Keratinocyte (primary cell): ENCODE data around the gene MGAM2. TPM values are rescaled to one million over a fixed set of nuclear protein-coding genes. Genes with fewer than 3 reads are reported as not detected.

ENCODE experiments used
- DNase-seq: peaks from one replicate; pipeline ENCODE4 v3.0.0-alpha.2; 2011; ENCODE audit warnings: low read depth, missing footprints, low spot score
- FAIRE-seq: peaks from 2 replicates; lab custom pipeline; 2011; peaks lifted over from hg19 to GRCh38; lab: Jason Lieb, UNC
- H2AFZ ChIP-seq: 2 replicates; pipeline ENCODE4 v1.6.0; 2012; ENCODE audit warnings: low read length, control low read depth, inconsistent platforms; ENCODE audit not compliant: control insufficient read depth
- H3K27ac ChIP-seq: 2 replicates; pipeline ENCODE4 v1.5.1; 2011; ENCODE audit warnings: low read length; ENCODE audit not compliant: control insufficient read depth, insufficient read depth
- H3K27me3 ChIP-seq: 3 replicates; pipeline ENCODE4 v1.6.0; 2011; ENCODE audit warnings: low read length; ENCODE audit not compliant: control insufficient read depth, insufficient read depth; ENCODE audit errors: extremely low read depth
- H3K36me3 ChIP-seq, 2 experiments: 2 replicates in 1 of 2; 3 replicates in 1 of 2; pipeline ENCODE4 v1.5.1; 2011; ENCODE audit warnings: low read length in 2 of 2, mild to moderate bottlenecking in 1 of 2; ENCODE audit not compliant: control insufficient read depth in 2 of 2, insufficient read depth in 2 of 2; ENCODE audit errors: extremely low read depth in 1 of 2
- H3K4me1 ChIP-seq: 3 replicates; pipeline ENCODE4 v1.5.1; 2011; ENCODE audit warnings: low read length; ENCODE audit not compliant: control insufficient read depth, insufficient read depth; ENCODE audit errors: extremely low read depth
- H3K4me2 ChIP-seq: 3 replicates; pipeline ENCODE4 v1.6.0; 2011; ENCODE audit warnings: low read depth, low read length; ENCODE audit not compliant: control insufficient read depth, insufficient read depth; ENCODE audit errors: extremely low read depth
- H3K4me3 ChIP-seq, 3 experiments: fragments of 200-600 bp in 1 of 3; sonication (generic) in 1 of 3; 2 replicates in 2 of 3; 3 replicates in 1 of 3; pipeline ENCODE4 v1.5.1; 2011 to 2016; ENCODE audit warnings: low read length in 3 of 3, mild to moderate bottlenecking in 3 of 3, control low read depth in 2 of 3, inconsistent platforms in 1 of 3, low read depth in 1 of 3, mixed read lengths in 1 of 3, mixed run types in 1 of 3, moderate library complexity in 1 of 3; ENCODE audit not compliant: control insufficient read depth in 2 of 3, insufficient read depth in 2 of 3; ENCODE audit errors: extremely low read depth in 1 of 3
- H3K79me2 ChIP-seq: 2 replicates; pipeline ENCODE4 v1.6.0; 2012; ENCODE audit warnings: low read length; ENCODE audit not compliant: control insufficient read depth, insufficient read depth
- H3K9ac ChIP-seq: 3 replicates; pipeline ENCODE4 v1.6.0; 2011; ENCODE audit warnings: low read length; ENCODE audit not compliant: control insufficient read depth, insufficient read depth; ENCODE audit errors: extremely low read depth
- H3K9me1 ChIP-seq: 3 replicates; pipeline ENCODE4 v1.6.0; 2011; ENCODE audit warnings: low read length; ENCODE audit not compliant: control insufficient read depth, insufficient read depth; ENCODE audit errors: extremely low read depth
- H3K9me3 ChIP-seq: 2 replicates; pipeline ENCODE4 v1.5.1; 2012; ENCODE audit warnings: low read depth, low read length; ENCODE audit not compliant: control insufficient read depth
- H4K20me1 ChIP-seq: 3 replicates; pipeline ENCODE4 v1.6.0; 2011; ENCODE audit warnings: low read length; ENCODE audit not compliant: control insufficient read depth, insufficient read depth; ENCODE audit errors: extremely low read depth
- CTCF ChIP-seq, 3 experiments: IDR thresholded peaks in 1 of 3; conservative IDR thresholded peaks in 1 of 3; optimal IDR thresholded peaks in 1 of 3; 2 replicates in 2 of 3; 3 replicates in 1 of 3; pipeline versions ENCODE3 to v1.5.1; 2011; ENCODE audit warnings: low read length in 3 of 3, mild to moderate bottlenecking in 3 of 3, moderate library complexity in 2 of 3, control low read depth in 1 of 3, inconsistent platforms in 1 of 3; ENCODE audit not compliant: insufficient read depth in 2 of 3; ENCODE audit errors: extremely low read depth in 1 of 3
- EZH2 ChIP-seq: IDR thresholded peaks from one replicate; pipeline ENCODE4 v1.6.1; 2012; ENCODE audit warnings: inconsistent platforms, mild to moderate bottlenecking, low read length, moderate library complexity
- dilution Hi-C: fragments of 300-500 bp; cut with MboI; formaldehyde crosslinking; loops from one replicate; pipeline ENCODE4 v1.7.0; 2020; ENCODE audit warnings: low sequenced_read_pairs; ENCODE audit not compliant: extremely low pct_ligation_motif_present
- polyA plus RNA-seq, 5 experiments: library from polyadenylated mRNA; depleted of rRNA in 3 of 5; stranded (reverse) in 3 of 5; stranded (forward) in 1 of 5; unstranded in 1 of 5; fragments of >200 nt; gene quantifications; 1 replicate in 1 of 5; 2 replicates in 3 of 5; 3 replicates in 1 of 5; pipeline versions ENCODE4 v1.2.1 to v1.2.3, GENCODE V29; 2011 to 2012; ENCODE audit warnings: missing spikeins in 2 of 5, low read depth in 1 of 5, low replicate concordance in 1 of 5

MGAM2 gene
- polyA plus RNA-seq, 1 donor (not counting 4 experiments of a cell fraction or from before 2014, with no cell fraction given), result 0.04 TPM

DNA sequence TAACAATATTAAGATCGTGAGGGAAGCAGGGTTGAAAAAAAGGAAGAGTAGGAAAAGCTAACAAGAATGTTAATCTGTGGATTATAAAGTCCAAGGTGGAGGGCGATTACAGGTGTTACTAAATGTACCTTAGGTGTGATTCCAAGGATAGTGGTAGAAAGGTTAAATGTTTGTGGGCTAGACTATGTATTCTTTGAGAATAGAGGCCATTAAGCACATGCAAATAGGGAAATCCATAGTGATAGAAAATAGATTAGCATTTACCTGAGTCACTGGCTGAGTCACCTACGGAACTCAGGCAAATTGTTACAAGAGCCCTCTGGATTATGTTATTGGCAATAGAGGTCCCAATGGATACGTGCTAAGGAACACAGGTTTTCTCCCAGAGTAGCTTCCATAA is 9.0 kb downstream of the MGAM2 start:
- Histone ChIP-seq H3K4me3 (no peak overlapping the region), H3K36me3 (no peaks in the 10 kb centered on the region), H4K20me1 (no peaks in the 10 kb centered on the region), H2AFZ (no peak overlapping the region), H3K9me1 (no peaks in the 10 kb centered on the region), H3K9me3 (no peaks in the 10 kb centered on the region), H3K27me3 (no peaks in the 10 kb centered on the region), H3K4me2 (no peak overlapping the region), H3K9ac (no peak overlapping the region), H3K4me1 (no peaks in the 10 kb centered on the region), H3K79me2 (no peaks in the 10 kb centered on the region), H3K27ac (no peak overlapping the region)
- FAIRE-seq (no peak), DNase-seq (no peak)
- dilution Hi-C loops, result no loop called here
- no peak for TF ChIP-seq EZH2
- TF ChIP-seq CTCF (optimal IDR thresholded peaks at IDR 0.05 in 1 of 3, IDR thresholded peaks at IDR 0.05 in 1 of 3, conservative IDR thresholded peaks at IDR 0.05 in 1 of 3; ENCODE audit: extremely low read depth in 1 of 3, insufficient read depth in 2 of 3, low read length in 3 of 3), result no peak

DNA sequence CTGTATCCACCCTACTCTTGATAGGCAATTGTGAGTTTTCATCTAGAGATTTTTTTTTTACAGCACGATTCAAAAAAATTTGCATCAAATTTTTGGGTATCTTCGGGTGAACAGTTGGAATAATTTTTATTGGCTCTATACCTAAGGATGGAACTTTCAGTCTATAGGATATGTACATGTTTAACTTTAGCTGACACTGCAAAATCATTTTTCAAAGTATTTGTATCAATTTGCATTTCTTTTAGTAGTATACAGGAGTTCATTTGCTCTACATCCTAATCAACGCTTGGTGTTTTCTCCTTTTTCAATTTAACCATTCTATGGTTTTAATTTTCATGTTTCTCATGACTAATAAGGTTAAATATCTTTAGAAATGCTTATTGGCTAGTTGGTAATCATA is 11.7 kb downstream of the MGAM2 start:
- Histone ChIP-seq H3K27ac (no peak overlapping the region), H2AFZ (no peak overlapping the region), H3K4me2 (no peak overlapping the region), H3K79me2 (no peaks in the 10 kb centered on the region), H3K36me3 (no peaks in the 10 kb centered on the region), H3K9me1 (no peaks in the 10 kb centered on the region), H3K4me3 (no peak overlapping the region), H3K27me3 (no peaks in the 10 kb centered on the region), H4K20me1 (no peaks in the 10 kb centered on the region), H3K9me3 (no peaks in the 10 kb centered on the region), H3K4me1 (no peaks in the 10 kb centered on the region), H3K9ac (no peak overlapping the region)
- no peak for FAIRE-seq
- dilution Hi-C loops, result no loop called here
- no peak for DNase-seq
- TF ChIP-seq EZH2, result no peak
- TF ChIP-seq CTCF (optimal IDR thresholded peaks at IDR 0.05 in 1 of 3, IDR thresholded peaks at IDR 0.05 in 1 of 3, conservative IDR thresholded peaks at IDR 0.05 in 1 of 3; ENCODE audit: extremely low read depth in 1 of 3, insufficient read depth in 2 of 3, low read length in 3 of 3), result no peak
